ENCODE data around the gene ZNF618.

The ZNF618 gene

GRCh38 chr9:114004221-114004716 lies 128.2 kb downstream of the ZNF618 start:
- DNase-seq = no peak

DNA sequence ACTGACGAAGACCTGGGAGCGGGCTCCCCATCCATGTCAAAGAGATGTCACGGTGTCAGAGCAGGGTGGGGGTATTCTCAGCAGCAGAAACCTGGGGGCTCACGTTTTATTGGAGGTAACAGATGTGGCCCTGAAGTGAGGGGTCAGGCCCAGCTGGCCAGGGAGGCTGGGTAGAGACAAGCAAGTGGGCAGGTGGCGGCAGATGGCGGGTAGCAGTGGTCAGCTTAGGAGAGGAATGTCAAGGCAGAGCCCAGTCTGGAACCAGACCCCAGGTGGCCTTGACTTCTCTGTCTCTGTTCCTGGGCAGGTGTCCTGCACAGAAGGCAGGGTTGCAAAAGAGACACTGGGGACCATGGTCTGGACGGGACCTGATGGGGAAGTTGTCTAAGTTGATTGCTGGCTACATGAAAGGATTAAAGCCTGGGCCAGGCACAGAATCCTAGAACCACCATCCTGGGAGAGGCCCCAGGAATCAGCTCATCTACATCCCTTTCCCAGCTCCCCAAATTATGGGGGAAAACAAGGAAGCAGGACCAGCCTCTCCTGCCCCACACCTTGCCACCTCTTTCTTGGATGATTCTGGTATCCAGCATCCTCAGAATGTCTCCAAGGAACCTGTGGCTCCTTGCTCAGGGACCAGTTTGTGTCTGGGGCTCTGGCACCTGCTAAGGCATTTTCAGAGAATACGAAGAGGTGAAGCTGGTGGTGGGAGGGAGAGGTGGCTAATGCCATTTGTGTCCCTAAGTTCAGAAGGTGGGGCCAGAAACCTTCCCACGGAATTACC lies 129.5 kb downstream of the ZNF618 start:
- DNase-seq = no peak

GRCh38 chr9:114006155-114006550 lies 130.0 kb downstream of the ZNF618 start:
- DNase-seq = no peak

GRCh38 chr9:114006931-114007691 lies 131.0 kb downstream of the ZNF618 start:
- DNase-seq = no peak

DNA sequence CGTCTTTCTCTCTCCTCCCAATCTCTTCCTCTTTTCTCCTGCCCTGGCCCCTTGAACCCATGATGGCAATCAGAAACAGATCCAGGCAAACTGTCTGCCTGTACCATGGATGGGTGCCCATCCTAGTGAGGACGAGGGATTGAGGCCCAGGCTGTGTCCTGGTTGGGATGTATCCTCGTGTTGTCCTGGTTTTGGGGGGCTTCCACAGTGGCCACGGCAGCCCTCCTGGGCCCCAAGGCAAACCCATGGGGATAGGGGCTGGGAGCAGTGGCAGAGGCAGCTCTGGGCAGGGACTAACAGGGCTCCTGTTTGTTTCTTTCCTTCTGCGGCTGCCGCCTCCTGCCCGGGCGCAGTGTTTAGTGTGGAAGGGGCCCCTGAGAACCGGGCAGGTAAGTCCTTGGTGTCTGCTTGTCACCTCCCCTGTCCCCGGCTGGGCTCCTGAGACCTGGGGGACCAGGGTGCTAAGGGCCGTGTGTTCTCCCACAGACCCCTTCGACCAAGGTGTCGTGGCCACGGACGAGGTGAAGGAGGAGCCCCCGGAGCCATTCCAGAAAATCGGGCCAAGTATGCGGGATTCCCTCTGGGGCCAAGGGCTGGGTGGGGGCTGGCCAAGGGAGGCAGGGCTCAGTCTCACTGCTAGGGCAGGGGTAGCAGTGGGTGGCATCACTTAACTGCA lies 132.0 kb downstream of the ZNF618 start:
- DNase-seq = no peak

- DNase-seq = no peak
Measured at GRCh38 chr9:114008667-114009410, 132.7 kb downstream of the ZNF618 start.

DNA sequence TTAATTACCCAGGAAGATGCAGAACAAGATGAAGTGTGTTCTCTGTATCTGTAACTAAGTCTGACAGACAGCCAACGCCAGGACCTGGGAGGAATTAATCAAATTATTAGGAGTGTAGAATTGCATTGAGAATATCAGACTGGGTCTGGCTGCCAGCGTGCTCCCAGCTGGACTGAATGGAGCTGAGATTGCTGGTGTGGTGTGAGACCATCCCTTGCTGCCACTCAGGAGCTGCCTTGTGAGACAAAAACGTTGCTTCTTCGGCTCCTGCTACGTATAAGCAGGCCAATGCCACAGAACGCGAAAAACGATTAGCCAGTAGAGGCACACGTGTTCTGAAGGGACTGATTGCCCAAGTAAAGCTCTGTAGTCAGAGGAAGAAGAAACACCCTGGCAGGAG lies 135.2 kb downstream of the ZNF618 start:
- DNase-seq = no peak

DNA sequence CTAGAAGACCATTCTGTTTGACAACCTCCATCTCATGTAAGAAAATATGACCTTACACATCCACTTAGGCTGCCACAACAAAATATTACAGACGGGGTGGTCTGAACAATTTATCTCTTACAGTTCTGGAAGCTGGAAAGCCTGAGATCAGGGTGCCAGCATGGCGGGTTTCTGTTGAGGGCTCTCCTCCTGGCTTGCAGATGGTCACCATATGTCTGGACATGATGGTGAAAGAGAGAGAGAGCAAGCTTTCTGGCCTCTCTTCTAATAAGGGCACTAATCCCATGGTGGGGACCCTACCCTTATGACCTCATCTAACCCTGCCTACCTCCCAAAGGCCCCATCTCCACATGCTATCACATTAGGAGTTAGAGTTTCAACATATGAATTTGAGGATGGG lies 136.0 kb downstream of the ZNF618 start:
- no peak for DNase-seq

GRCh38 chr9:114014044-114014443 lies 137.9 kb downstream of the ZNF618 start:
- DNase-seq = no peak

GRCh38 chr9:114015607-114016006 lies 139.5 kb downstream of the ZNF618 start:
- DNase-seq = no peak

DNA sequence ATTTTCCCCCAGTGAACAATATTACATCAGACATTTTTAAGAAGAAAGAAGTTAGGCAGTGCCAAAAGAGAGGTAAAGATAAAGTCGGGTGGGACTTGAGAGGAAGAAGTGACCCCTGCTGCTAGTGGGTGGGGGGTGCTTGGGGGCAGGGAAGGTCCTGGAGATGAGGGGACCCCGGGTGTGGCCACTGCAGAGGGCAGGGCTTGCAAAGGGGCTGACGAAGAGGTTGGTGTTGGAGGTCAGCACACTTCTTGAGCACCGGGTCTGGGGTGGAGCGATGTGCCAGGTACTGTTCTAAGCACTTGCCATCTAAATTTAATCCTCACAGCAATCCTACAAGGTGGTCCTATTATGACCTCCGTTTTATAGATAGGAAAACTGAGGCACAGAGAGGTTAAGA lies 140.0 kb downstream of the ZNF618 start:
- DNase-seq = no peak

GRCh38 chr9:114016629-114017423 lies 140.7 kb downstream of the ZNF618 start:
- no peak for DNase-seq

GRCh38 chr9:114017741-114018715 lies 141.9 kb downstream of the ZNF618 start:
- DNase-seq = no peak

DNA sequence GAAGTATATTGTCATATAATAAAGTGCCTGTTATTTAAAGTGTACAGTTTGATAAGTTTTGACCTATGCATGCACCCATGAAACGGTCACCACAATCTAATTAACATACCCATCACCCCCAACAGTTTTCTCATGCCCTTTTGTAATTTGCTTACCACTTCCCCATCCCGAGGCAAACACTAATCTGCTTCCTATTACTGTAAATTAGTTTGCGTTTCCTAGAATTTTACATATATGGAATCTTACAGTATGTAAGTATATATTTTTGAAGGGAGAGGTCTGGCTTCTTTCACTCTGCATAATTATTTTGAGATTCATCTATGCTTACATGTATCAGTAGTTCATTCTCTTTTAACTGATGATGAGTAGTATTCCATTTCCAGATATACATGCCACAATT lies 145.5 kb downstream of the ZNF618 start:
- DNase-seq = no peak

DNA sequence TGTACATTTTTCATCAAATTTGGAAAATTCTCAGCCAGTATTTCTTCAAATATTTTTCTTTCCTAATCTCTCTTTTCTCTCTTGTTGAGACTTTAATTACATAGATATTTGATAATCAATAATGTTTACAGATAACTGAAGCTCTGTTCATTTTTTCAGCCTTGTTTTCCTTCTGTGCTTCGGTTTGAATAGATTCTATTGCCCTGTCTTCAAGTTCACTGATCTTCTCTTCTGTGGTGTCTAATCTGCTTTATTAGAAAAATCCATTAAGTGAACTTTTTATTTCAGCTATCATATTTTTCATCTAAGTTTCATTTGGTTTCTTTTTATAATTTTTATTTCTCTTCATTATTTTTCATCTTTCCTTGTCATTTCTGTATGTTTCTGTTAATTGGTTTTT lies 147.9 kb downstream of the ZNF618 start:
- DNase-seq = no peak

GRCh38 chr9:114025196-114025753 lies 149.2 kb downstream of the ZNF618 start:
- no peak for DNase-seq

DNA sequence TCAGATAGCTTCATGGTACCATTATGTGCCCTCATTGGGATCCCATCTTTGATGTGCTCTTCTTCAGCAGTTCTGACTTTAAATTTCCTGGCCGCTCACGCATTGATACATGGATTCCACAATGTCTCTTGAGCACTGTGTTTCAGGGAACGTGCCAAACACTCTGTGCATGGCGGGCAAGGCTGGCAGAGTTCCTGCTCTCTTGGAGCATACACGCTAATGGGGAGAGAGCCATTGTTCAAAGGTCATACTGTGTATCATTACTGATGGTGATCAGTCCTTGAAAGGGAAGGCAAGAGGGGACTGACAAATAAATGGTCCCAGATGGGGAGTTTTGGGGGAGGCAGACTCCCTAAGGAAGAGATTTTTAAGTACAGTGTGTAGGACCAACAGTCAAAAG lies 149.7 kb downstream of the ZNF618 start:
- DNase-seq = no peak

DNA sequence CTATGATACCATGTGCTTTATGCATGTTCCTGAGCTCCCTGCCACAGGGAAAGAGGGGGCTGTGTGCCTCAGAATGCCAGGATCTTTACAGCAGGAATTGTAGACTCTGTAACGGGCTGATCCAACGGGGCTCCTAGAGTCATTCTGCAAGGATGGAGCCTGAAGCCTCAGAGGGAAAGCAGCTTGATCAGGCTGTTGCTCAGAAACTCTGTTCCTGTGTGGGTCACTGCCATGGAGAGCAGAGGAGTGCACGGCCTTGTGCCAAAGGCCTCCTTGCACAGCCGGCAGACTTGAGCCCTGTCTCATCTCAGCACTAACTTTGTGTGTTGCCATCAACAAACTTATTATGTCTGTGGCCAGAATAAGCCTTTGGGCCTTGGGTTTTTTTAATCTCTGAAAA lies 150.2 kb downstream of the ZNF618 start:
- no peak for DNase-seq

DNA sequence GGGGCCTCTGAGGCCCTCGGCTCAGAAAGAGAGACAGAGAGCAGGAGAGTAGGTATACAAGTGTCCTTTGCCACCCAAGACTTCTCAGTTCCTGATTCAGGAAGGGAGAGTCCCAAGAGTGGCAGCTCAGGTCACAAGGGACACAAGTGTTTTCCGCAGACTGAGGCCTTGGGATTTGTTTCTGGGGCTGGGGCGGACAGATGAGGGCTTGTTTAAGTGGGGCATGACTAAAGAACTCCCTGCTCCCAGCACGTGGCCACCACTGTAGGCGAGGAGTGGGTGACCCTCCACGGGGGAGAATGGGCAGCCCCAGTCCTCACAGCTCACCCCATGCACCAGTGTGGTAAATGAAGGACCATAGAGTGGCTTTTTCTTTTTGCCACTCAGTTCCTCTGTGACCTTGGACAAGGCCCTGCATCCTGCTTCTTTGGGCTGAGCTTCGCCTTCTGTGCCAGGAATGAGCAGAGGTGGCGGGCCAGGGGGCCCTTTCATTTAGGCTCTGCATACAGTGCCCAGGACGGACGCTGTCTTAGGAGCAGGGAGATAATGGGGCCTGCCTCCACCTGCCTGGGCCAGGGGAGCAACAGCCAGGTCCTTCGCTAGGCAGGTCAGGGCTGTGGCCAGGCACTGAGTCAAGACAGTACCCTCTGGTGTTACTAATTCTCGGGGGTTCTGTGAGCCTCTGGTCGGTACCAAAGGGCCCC lies 151.2 kb downstream of the ZNF618 start:
- DNase-seq = no peak

Data from NCI-H2029 treated with DMSO at 0.1 percent for 48 hours (cell line).